ENCODE results near the gene REPS2.

DNA sequence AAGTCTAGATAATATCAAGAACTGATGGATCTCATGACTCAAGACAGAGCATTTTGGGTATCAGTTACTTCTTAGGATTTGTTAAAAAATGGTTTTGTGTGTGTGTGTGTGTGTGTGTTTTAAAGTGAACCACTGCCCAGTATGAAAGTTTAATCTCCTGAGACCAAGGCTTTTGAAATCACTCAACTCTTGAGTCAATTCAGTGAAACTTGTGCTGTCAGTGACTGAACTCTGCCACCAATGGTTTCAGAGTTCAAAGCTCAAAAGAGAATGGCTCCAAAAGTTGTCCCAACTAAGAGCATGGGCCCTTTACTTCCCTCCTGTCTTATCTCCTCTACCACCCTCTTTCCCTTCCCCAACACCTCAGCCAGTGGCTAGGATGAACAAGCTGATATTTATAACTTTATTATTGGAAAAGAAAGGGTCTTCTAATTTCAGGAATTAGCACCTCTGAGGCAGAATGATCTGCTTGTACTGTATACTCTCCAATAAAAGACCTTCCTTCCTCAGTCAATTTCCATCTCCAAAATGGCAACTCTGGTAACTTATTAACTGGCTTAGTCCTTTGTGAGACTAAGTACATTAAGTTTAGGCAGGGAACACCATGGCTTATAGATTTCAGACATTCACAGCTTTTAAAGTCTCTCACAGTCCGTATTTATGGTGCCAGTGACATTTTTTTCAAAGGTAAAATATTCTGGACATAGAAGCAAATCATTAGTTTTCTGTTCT is 152.2 kb downstream of the REPS2 start:
- TF ChIP-seq POLR2A (IDR thresholded peaks at IDR 0.05), result no peak
- TF ChIP-seq, protein P1, sequence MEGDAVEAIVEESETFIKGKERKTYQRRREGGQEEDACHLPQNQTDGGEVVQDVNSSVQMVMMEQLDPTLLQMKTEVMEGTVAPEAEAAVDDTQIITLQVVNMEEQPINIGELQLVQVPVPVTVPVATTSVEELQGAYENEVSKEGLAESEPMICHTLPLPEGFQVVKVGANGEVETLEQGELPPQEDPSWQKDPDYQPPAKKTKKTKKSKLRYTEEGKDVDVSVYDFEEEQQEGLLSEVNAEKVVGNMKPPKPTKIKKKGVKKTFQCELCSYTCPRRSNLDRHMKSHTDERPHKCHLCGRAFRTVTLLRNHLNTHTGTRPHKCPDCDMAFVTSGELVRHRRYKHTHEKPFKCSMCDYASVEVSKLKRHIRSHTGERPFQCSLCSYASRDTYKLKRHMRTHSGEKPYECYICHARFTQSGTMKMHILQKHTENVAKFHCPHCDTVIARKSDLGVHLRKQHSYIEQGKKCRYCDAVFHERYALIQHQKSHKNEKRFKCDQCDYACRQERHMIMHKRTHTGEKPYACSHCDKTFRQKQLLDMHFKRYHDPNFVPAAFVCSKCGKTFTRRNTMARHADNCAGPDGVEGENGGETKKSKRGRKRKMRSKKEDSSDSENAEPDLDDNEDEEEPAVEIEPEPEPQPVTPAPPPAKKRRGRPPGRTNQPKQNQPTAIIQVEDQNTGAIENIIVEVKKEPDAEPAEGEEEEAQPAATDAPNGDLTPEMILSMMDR (IDR thresholded peaks at IDR 0.05), result no peak
